Liver (tissue), 9 donors: ENCODE data around the gene MTSS2. TPM values are rescaled to one million over a fixed set of nuclear protein-coding genes. Genes with fewer than 3 reads are reported as not detected.

Source experiments
- DNase-seq: peaks from one replicate; pipeline ENCODE4 v3.0.0-alpha.2; 2017; ENCODE audit warnings: low spot score
- H3K27ac ChIP-seq, 2 donors: one replicate each; pipeline ENCODE4 v1.7.0; 2013; ENCODE audit warnings: inconsistent platforms in 2 of 2, low read length in 2 of 2, control low read depth in 1 of 2, low read depth in 1 of 2, mild to moderate bottlenecking in 1 of 2
- H3K27me3 ChIP-seq, 4 donors: one replicate each; pipeline versions ENCODE4 v1.6.1 to v1.7.0; 2013; ENCODE audit warnings: low read length in 3 of 4, inconsistent platforms in 1 of 4, mild to moderate bottlenecking in 1 of 4, moderate library complexity in 1 of 4; ENCODE audit not compliant: control insufficient read depth in 4 of 4, insufficient read depth in 4 of 4
- H3K36me3 ChIP-seq, 4 donors: one replicate each; pipeline versions ENCODE4 v1.6.1 to v1.7.0; 2013; ENCODE audit warnings: low read length in 3 of 4, mild to moderate bottlenecking in 3 of 4, low read depth in 1 of 4, moderate library complexity in 1 of 4; ENCODE audit not compliant: control insufficient read depth in 4 of 4, insufficient read depth in 3 of 4
- H3K4me1 ChIP-seq, 4 donors: one replicate each; pipeline versions ENCODE4 v1.6.1 to v1.7.0; 2013; ENCODE audit warnings: low read length in 3 of 4, mild to moderate bottlenecking in 3 of 4, moderate library complexity in 1 of 4; ENCODE audit not compliant: control insufficient read depth in 4 of 4, insufficient read depth in 4 of 4
- H3K4me3 ChIP-seq, 3 donors: one replicate each; pipeline versions ENCODE4 v1.6.1 to v1.7.0; 2013; ENCODE audit warnings: low read length in 3 of 3, control low read depth in 1 of 3, low read depth in 1 of 3, mild to moderate bottlenecking in 1 of 3
- H3K9ac ChIP-seq, 2 donors: one replicate each; pipeline ENCODE4 v1.7.0; 2013; ENCODE audit warnings: low read length in 2 of 2, mild to moderate bottlenecking in 2 of 2, moderate library complexity in 2 of 2, control low read depth in 1 of 2, low read depth in 1 of 2
- H3K9me3 ChIP-seq, 4 donors: one replicate each; pipeline versions ENCODE4 v1.6.1 to v1.7.0; 2013; ENCODE audit warnings: low read length in 3 of 4; ENCODE audit not compliant: control insufficient read depth in 4 of 4
- EGR1 ChIP-seq, 2 donors: IDR thresholded peaks; 2 replicates each; pipeline ENCODE4 v1.6.1; 2016 to 2018; ENCODE audit warnings: antibody characterized with exemption in 2 of 2, low read depth in 2 of 2
- FOXA1 ChIP-seq: IDR thresholded peaks from 2 replicates; pipeline ENCODE4 v1.6.1; 2016; ENCODE audit warnings: antibody characterized with exemption
- FOXA2 ChIP-seq: IDR thresholded peaks from 2 replicates; pipeline ENCODE4 v1.6.1; 2016; ENCODE audit warnings: antibody characterized with exemption
- GABPA ChIP-seq, 2 donors: IDR thresholded peaks in 1 of 2; conservative IDR thresholded peaks in 1 of 2; 2 replicates each; pipeline ENCODE4 v1.6.1; 2016; ENCODE audit warnings: antibody characterized with exemption in 2 of 2, mild to moderate bottlenecking in 1 of 2, moderate library complexity in 1 of 2
- HNF4A ChIP-seq, 2 donors: conservative IDR thresholded peaks; 2 replicates each; pipeline ENCODE4 v1.6.1; 2016; ENCODE audit warnings: antibody characterized with exemption in 2 of 2, mild to moderate bottlenecking in 2 of 2
- HNF4G ChIP-seq: IDR thresholded peaks from 2 replicates; pipeline ENCODE4 v1.6.1; 2016; ENCODE audit warnings: antibody characterized with exemption
- JUND ChIP-seq, 2 donors: IDR thresholded peaks; 2 replicates each; pipeline ENCODE4 v1.6.1; 2016; ENCODE audit warnings: antibody characterized with exemption in 2 of 2
- NR2F2 ChIP-seq: IDR thresholded peaks from 2 replicates; pipeline ENCODE4 v1.6.1; 2016; ENCODE audit warnings: antibody characterized with exemption
- RAD21 ChIP-seq, 2 donors: IDR thresholded peaks; 2 replicates each; pipeline ENCODE4 v1.6.1; 2016; ENCODE audit warnings: antibody characterized with exemption in 2 of 2, mild to moderate bottlenecking in 2 of 2
- RXRA ChIP-seq, 2 donors: IDR thresholded peaks; 2 replicates each; pipeline ENCODE4 v1.6.1; 2017 to 2018; ENCODE audit warnings: antibody characterized with exemption in 2 of 2, mild to moderate bottlenecking in 1 of 2
- SP1 ChIP-seq: IDR thresholded peaks from 2 replicates; pipeline ENCODE4 v1.6.1; 2018; ENCODE audit warnings: antibody characterized with exemption, mild to moderate bottlenecking
- TAF1 ChIP-seq: conservative IDR thresholded peaks from 2 replicates; pipeline ENCODE4 v1.6.1; 2016; ENCODE audit warnings: antibody characterized with exemption, mild to moderate bottlenecking
- YY1 ChIP-seq: IDR thresholded peaks from 2 replicates; pipeline ENCODE4 v1.6.1; 2016; ENCODE audit warnings: antibody characterized with exemption, mild to moderate bottlenecking
- WGBS: extraction: QIAGEN DNeasy Blood & Tissue Kit; methylation state at CpG from one replicate; pipeline ENCODE4 v1.1.7; 2013; 5-methylcytosine and 5-hydroxymethylcytosine counted together
- polyA plus RNA-seq, 2 donors: library from polyadenylated mRNA; stranded (reverse) in 1 of 2; unstranded in 1 of 2; fragments of 200-250 nt in 1 of 2; fragments of >200 nt in 1 of 2; fragmentation: Nextera tagmentation in 1 of 2; extraction: Ambion mirVana in 1 of 2; gene quantifications; one replicate each; pipeline versions ENCODE4 v1.2.1 to v1.2.3, GENCODE V29; 2013 to 2015
- total RNA-seq, 2 donors: library from RNA; depleted of rRNA; stranded (reverse); fragments of >200 nt; gene quantifications; one replicate each; pipeline ENCODE4 v1.2.3, GENCODE V29; 2014
- TF ChIP-seq, protein P1 (sequence below): IDR thresholded peaks from 2 replicates; pipeline ENCODE4 v1.6.1; 2016; ENCODE audit warnings: antibody characterized with exemption
- TF ChIP-seq, protein P2 (sequence below): IDR thresholded peaks from 2 replicates; pipeline ENCODE4 v1.6.1; 2016; ENCODE audit warnings: antibody characterized with exemption
- TF ChIP-seq, protein P3 (sequence below): fragments of 150-350 bp; IDR thresholded peaks from 2 replicates; pipeline ENCODE4 v1.5.1; 2017; ENCODE audit warnings: improper control_type of control experiment, low read depth, low read length; ENCODE audit not compliant: missing input control
- TF ChIP-seq, protein P4 (sequence below): IDR thresholded peaks from 2 replicates; pipeline ENCODE4 v1.6.1; 2016; ENCODE audit warnings: antibody characterized with exemption, mild to moderate bottlenecking
- TF ChIP-seq, protein P5 (sequence below): IDR thresholded peaks from 2 replicates; pipeline ENCODE4 v1.6.1; 2016; ENCODE audit warnings: antibody characterized with exemption
- donor health status: healthy.
- donor health status: healthy.
- donor health status: healthy.
- donor health status: healthy.
- donor health status: healthy.

The MTSS2 gene
- total and polyA plus RNA-seq, 4 donors = 3.8 to 95.7 (median 35.9) TPM

DNA sequence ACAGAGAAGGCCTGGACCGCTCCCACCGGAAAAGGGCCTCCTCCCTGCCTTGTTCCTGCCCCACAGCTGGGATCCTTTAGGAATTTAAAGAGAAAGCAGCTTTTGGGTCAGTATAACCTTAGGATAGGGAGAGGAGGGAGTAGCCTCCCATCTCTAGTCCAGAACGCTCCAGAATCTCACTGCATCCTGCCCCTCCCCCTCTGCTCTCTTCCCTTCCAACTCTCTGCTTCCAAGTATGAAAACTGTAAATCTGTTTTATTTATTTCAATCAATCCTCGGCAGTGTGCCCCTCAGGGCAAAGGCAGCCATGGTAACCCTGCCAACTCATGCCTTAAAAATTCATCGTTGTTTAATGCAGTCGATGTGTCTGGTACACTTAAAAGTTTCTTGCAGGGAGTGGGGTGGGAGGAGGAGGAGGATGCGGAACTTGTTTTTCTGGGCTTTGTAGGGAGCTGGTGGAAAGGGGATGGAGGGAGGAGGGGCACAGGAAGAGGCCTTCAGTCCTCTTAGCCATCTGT is 21.2 kb upstream of the MTSS2 start:
- peaks cover 25 to 50% (median 41%) of the 10 kb centered on the region in 4 donors for H3K4me1 ChIP-seq
- TF ChIP-seq, protein P1, sequence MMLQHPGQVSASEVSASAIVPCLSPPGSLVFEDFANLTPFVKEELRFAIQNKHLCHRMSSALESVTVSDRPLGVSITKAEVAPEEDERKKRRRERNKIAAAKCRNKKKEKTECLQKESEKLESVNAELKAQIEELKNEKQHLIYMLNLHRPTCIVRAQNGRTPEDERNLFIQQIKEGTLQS = no peak
- TF ChIP-seq, protein P2, sequence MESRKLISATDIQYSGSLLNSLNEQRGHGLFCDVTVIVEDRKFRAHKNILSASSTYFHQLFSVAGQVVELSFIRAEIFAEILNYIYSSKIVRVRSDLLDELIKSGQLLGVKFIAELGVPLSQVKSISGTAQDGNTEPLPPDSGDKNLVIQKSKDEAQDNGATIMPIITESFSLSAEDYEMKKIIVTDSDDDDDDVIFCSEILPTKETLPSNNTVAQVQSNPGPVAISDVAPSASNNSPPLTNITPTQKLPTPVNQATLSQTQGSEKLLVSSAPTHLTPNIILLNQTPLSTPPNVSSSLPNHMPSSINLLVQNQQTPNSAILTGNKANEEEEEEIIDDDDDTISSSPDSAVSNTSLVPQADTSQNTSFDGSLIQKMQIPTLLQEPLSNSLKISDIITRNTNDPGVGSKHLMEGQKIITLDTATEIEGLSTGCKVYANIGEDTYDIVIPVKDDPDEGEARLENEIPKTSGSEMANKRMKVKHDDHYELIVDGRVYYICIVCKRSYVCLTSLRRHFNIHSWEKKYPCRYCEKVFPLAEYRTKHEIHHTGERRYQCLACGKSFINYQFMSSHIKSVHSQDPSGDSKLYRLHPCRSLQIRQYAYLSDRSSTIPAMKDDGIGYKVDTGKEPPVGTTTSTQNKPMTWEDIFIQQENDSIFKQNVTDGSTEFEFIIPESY = no peak
- TF ChIP-seq, protein P3, sequence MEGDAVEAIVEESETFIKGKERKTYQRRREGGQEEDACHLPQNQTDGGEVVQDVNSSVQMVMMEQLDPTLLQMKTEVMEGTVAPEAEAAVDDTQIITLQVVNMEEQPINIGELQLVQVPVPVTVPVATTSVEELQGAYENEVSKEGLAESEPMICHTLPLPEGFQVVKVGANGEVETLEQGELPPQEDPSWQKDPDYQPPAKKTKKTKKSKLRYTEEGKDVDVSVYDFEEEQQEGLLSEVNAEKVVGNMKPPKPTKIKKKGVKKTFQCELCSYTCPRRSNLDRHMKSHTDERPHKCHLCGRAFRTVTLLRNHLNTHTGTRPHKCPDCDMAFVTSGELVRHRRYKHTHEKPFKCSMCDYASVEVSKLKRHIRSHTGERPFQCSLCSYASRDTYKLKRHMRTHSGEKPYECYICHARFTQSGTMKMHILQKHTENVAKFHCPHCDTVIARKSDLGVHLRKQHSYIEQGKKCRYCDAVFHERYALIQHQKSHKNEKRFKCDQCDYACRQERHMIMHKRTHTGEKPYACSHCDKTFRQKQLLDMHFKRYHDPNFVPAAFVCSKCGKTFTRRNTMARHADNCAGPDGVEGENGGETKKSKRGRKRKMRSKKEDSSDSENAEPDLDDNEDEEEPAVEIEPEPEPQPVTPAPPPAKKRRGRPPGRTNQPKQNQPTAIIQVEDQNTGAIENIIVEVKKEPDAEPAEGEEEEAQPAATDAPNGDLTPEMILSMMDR = no peak
- no peak for TF ChIP-seq HNF4G
- TF ChIP-seq TAF1 = no peak
- no peak for TF ChIP-seq EGR1 (IDR thresholded peaks at IDR 0.05; ENCODE audit: low read depth in 2 of 2)
- no peak for TF ChIP-seq GABPA (IDR thresholded peaks at IDR 0.05 in 1 of 2, conservative IDR thresholded peaks at IDR 0.05 in 1 of 2)
- TF ChIP-seq JUND (IDR thresholded peaks at IDR 0.05) = no peak
- TF ChIP-seq HNF4A (conservative IDR thresholded peaks at IDR 0.05) = no peak
- no peak for TF ChIP-seq YY1
- TF ChIP-seq FOXA1 = no peak
- TF ChIP-seq NR2F2 = no peak
- TF ChIP-seq SP1 = no peak
- TF ChIP-seq, protein P4, sequence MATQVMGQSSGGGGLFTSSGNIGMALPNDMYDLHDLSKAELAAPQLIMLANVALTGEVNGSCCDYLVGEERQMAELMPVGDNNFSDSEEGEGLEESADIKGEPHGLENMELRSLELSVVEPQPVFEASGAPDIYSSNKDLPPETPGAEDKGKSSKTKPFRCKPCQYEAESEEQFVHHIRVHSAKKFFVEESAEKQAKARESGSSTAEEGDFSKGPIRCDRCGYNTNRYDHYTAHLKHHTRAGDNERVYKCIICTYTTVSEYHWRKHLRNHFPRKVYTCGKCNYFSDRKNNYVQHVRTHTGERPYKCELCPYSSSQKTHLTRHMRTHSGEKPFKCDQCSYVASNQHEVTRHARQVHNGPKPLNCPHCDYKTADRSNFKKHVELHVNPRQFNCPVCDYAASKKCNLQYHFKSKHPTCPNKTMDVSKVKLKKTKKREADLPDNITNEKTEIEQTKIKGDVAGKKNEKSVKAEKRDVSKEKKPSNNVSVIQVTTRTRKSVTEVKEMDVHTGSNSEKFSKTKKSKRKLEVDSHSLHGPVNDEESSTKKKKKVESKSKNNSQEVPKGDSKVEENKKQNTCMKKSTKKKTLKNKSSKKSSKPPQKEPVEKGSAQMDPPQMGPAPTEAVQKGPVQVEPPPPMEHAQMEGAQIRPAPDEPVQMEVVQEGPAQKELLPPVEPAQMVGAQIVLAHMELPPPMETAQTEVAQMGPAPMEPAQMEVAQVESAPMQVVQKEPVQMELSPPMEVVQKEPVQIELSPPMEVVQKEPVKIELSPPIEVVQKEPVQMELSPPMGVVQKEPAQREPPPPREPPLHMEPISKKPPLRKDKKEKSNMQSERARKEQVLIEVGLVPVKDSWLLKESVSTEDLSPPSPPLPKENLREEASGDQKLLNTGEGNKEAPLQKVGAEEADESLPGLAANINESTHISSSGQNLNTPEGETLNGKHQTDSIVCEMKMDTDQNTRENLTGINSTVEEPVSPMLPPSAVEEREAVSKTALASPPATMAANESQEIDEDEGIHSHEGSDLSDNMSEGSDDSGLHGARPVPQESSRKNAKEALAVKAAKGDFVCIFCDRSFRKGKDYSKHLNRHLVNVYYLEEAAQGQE = no peak
- no peak for TF ChIP-seq RAD21 (IDR thresholded peaks at IDR 0.05)
- TF ChIP-seq, protein P5, sequence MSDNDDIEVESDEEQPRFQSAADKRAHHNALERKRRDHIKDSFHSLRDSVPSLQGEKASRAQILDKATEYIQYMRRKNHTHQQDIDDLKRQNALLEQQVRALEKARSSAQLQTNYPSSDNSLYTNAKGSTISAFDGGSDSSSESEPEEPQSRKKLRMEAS = no peak
- TF ChIP-seq FOXA2 = no peak
- TF ChIP-seq RXRA (IDR thresholded peaks at IDR 0.05) = no peak
- no peak overlapping the region for H3K27ac ChIP-seq
- H3K27me3 ChIP-seq = no peaks in the 10 kb centered on the region
- H3K9ac ChIP-seq = no peak overlapping the region
- H3K4me3 ChIP-seq = no peak overlapping the region
- H3K9me3 ChIP-seq = no peaks in the 10 kb centered on the region
- 78% methylated on average over 7 of the region's 7 CpGs for WGBS
- no peak for DNase-seq
- H3K36me3 ChIP-seq = no peaks in the 10 kb centered on the region
